ENCODE measurements around the gene MRPS25. TPM values are rescaled to one million over a fixed set of nuclear protein-coding genes. Genes with fewer than 3 reads are reported as not detected.

Gene MRPS25
- total and polyA plus RNA-seq, 11 donors = 80.9 to 173 (median 95.2) TPM

DNA sequence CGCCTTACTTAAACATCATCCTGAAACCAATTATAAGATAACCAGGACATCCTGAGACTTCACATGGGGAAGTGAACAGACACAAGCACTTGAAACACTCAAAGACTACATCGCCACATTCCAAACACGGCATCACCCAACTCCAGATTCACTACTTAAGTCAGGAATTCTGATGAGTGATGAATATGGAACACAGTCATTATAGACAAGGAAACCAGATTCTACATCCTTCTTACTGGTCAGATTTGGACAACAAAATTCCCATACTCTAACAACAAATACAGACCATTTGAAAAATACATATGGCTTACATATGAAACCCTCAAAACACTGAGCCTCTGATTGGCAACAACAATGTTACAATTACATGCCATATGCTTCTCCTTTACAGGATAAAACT lies 46.9 kb upstream of the MRPS25 start:
- TF ChIP-seq, protein P1, sequence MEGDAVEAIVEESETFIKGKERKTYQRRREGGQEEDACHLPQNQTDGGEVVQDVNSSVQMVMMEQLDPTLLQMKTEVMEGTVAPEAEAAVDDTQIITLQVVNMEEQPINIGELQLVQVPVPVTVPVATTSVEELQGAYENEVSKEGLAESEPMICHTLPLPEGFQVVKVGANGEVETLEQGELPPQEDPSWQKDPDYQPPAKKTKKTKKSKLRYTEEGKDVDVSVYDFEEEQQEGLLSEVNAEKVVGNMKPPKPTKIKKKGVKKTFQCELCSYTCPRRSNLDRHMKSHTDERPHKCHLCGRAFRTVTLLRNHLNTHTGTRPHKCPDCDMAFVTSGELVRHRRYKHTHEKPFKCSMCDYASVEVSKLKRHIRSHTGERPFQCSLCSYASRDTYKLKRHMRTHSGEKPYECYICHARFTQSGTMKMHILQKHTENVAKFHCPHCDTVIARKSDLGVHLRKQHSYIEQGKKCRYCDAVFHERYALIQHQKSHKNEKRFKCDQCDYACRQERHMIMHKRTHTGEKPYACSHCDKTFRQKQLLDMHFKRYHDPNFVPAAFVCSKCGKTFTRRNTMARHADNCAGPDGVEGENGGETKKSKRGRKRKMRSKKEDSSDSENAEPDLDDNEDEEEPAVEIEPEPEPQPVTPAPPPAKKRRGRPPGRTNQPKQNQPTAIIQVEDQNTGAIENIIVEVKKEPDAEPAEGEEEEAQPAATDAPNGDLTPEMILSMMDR (IDR thresholded peaks at IDR 0.05) = no peak
- TF ChIP-seq POLR2A (IDR thresholded peaks at IDR 0.05) = no peak
- ATAC-seq (no peak), DNase-seq (no peak)
- 36 to 52% (median 39%) methylated on average over 3 of the region's 3 CpGs for WGBS, 4 donors
- H3K4me3 ChIP-seq = no peak overlapping the region
- H3K36me3 ChIP-seq = no peaks in the 10 kb centered on the region
- H3K27me3 ChIP-seq = no peaks in the 10 kb centered on the region
- no peak overlapping the region for H3K27ac ChIP-seq
- intact Hi-C loops (cut with DNase I) = loop anchor here in 4 of 10 donors (5.0 to 10.0 kb wide), 4 partner anchors 63 to 293 kb away; partner anchors contain the start of gene CAPN7 (in 1 of the 4)
- H3K9me3 ChIP-seq = no peaks in the 10 kb centered on the region
- H3K4me1 ChIP-seq = peaks cover 0 to 11% (median 0%) of the 10 kb centered on the region in 12 donors

DNA sequence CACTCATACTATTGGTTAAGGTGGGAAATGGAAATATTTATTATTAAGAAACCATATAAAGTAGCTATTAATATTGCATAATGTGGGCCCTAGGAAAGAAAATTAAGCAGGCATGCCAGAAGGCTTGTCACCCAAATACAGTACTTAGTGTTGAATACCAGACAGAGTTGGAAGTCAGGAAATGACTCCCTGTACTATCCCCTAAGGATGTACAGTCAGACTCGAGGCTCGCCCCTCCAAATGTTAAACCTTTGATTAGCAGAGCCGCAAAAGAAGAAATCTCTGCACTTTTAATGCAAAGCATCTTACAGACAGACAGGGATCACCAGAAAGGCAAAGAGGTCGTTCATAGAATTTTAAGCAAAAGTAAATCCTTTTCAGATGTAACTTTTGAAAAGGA lies 45.1 kb upstream of the MRPS25 start:
- intact Hi-C loops (cut with DNase I) = loop anchor here in 4 of 10 donors (5.0 to 10.0 kb wide), 4 partner anchors 65 to 295 kb away; partner anchors contain the start of gene CAPN7 (in 1 of the 4)
- no peak for DNase-seq
- no peak for ATAC-seq
- Histone ChIP-seq H3K9me3 (no peaks in the 10 kb centered on the region), H3K4me3 (no peak overlapping the region), H3K27ac (no peak overlapping the region), H3K27me3 (no peaks in the 10 kb centered on the region), H3K4me1 (peaks cover 0 to 11% (median 0%) of the 10 kb centered on the region in 12 donors), H3K36me3 (no peaks in the 10 kb centered on the region)
- 61 to 74% (median 66%) methylated on average over 4 of the region's 4 CpGs for WGBS, 4 donors
- TF ChIP-seq, protein P1 (IDR thresholded peaks at IDR 0.05) = no peak
- no peak for TF ChIP-seq POLR2A (IDR thresholded peaks at IDR 0.05)

DNA sequence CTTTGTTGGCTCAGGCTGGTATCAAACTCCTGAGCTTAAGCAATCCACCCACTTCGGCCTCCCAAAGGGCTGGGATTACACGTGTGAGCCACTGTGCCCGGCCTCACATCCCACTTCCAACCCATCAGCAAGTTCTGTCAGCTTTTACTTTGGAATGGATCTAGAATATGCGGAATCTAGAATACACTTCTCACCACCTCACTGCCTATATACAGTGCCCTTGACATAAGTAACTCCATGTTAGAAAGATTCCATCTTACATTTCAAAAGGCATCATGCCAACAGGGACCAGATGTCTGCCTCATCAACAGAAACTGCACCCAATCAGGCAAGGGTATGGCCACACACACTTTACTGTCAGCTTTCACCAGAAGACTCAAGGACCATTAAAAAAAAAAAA lies 43.8 kb upstream of the MRPS25 start:
- WGBS, 4 donors = 81 to 88% (median 85%) methylated on average over 4 of the region's 4 CpGs
- no peak for DNase-seq
- H3K4me3 ChIP-seq = no peak overlapping the region
- intact Hi-C loops (cut with DNase I) = loop anchor here in 5 of 10 donors (2.0 to 10.0 kb wide), 5 partner anchors 93 to 448 kb away; no protein-coding TSS in a partner anchor
- H3K9me3 ChIP-seq = no peaks in the 10 kb centered on the region
- ATAC-seq = no peak
- TF ChIP-seq, protein P1 (IDR thresholded peaks at IDR 0.05) = no peak
- TF ChIP-seq POLR2A (IDR thresholded peaks at IDR 0.05) = no peak
- H3K27ac ChIP-seq = no peak overlapping the region
- H3K27me3 ChIP-seq = no peaks in the 10 kb centered on the region
- no peaks in the 10 kb centered on the region for H3K36me3 ChIP-seq
- peaks cover 0 to 11% (median 0%) of the 10 kb centered on the region in 12 donors for H3K4me1 ChIP-seq

DNA sequence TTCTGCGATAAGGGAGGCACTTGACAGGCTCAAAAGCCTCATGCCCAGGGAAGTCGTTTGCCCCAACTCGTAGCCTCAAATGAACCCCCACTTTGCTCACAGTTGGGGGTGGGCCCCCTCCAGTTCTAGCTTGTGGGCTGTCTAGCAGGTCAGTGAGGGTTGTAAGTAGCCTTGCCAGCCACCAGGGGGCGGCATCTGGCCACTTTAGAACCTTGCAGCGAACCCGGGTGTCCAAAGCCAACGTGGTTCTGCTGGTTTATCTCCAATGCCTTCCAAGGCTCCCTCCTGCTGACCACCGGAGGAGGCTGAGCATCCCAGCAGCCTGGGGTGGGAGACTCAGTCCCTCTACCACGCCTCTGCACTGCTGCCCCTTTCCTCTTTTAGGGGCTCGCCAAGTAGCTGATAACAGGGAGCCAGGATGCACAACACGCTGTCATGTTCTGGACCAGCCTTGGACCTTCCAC lies 43.0 kb upstream of the MRPS25 start:
- ATAC-seq = peak; percentile 63 to 82 (median 78)
- WGBS, 4 donors = 14 to 20% (median 19%) methylated on average over 8 to 11 of the region's 11 CpGs
- no peak overlapping the region for H3K27ac ChIP-seq
- H3K36me3 ChIP-seq = no peaks in the 10 kb centered on the region
- H3K4me3 ChIP-seq = no peak overlapping the region
- intact Hi-C loops (cut with DNase I) = loop anchor here in 5 of 10 donors (2.0 to 10.0 kb wide), 5 partner anchors 94 to 449 kb away; no protein-coding TSS in a partner anchor
- peak; percentile 60 to 87 (median 68) for DNase-seq
- no peaks in the 10 kb centered on the region for H3K27me3 ChIP-seq
- H3K4me1 ChIP-seq = peaks cover 0 to 11% (median 4%) of the 10 kb centered on the region in 12 donors
- H3K9me3 ChIP-seq = no peaks in the 10 kb centered on the region
- TF ChIP-seq, protein P1 (IDR thresholded peaks at IDR 0.05) = peak; percentile 78 to 93 (median 88)
- no peak for TF ChIP-seq POLR2A (IDR thresholded peaks at IDR 0.05)
